ENCODE data around the gene OPN4. TPM values are rescaled to one million over a fixed set of nuclear protein-coding genes. Genes with fewer than 3 reads are reported as not detected.
A peak's percentile ranks its signal among the peaks of the same experiment; 100 is the strongest.

Gene OPN4
- total RNA-seq, 2 donors from 2014 or later = 0.19 to 0.31 TPM

- peak overlapping the region; percentile 59 to 98 for H3K27ac ChIP-seq
- H3K4me3 ChIP-seq = no peak overlapping the region
- H3K9me3 ChIP-seq = no peaks in the 10 kb centered on the region
- no peak for DNase-seq (ENCODE audit: low spot score)
- peaks cover 0 to 58% of the 10 kb centered on the region in 2 donors for H3K4me1 ChIP-seq
- H3K36me3 ChIP-seq = peaks cover 53% of the 10 kb centered on the region
- no peak for TF ChIP-seq CTCF (IDR thresholded peaks at IDR 0.05)
- H3K27me3 ChIP-seq = no peaks in the 10 kb centered on the region
These were observed 35.9 kb downstream of the OPN4 start for GRCh38 chr10:86690231-86690630.

- Histone ChIP-seq H3K9me3 (no peaks in the 10 kb centered on the region), H3K4me3 (no peak overlapping the region), H3K4me1 (peaks cover 0 to 58% of the 10 kb centered on the region in 2 donors), H3K27me3 (no peaks in the 10 kb centered on the region), H3K36me3 (peaks cover 53% of the 10 kb centered on the region), H3K27ac (peak overlapping the region; percentile 59 to 98)
- TF ChIP-seq CTCF (IDR thresholded peaks at IDR 0.05) = no peak
- DNase-seq (ENCODE audit: low spot score) = no peak
These were observed 36.3 kb downstream of the OPN4 start for GRCh38 chr10:86690657-86691084.

- peaks cover 0 to 57% of the 10 kb centered on the region in 2 donors for H3K4me1 ChIP-seq
These were observed 37.1 kb downstream of the OPN4 start for GRCh38 chr10:86691333-86692022.

GRCh38 chr10:86692023-86692514, 37.7 kb downstream of the OPN4 start:
- Histone ChIP-seq H3K27me3 (no peaks in the 10 kb centered on the region), H3K36me3 (peaks cover 41% of the 10 kb centered on the region), H3K9me3 (no peaks in the 10 kb centered on the region), H3K4me1 (peaks cover 0 to 54% of the 10 kb centered on the region in 2 donors), H3K4me3 (no peak overlapping the region), H3K27ac (peak overlapping the region; percentile 59 to 98)
- no peak for TF ChIP-seq CTCF (IDR thresholded peaks at IDR 0.05)
- DNase-seq (ENCODE audit: low spot score) = no peak

More at GRCh38 chr10:86691333-86692022, 37.1 kb downstream of the OPN4 start:
- TF ChIP-seq CTCF (IDR thresholded peaks at IDR 0.05) = no peak
- Histone ChIP-seq H3K27ac (peak overlapping the region; percentile 59 to 98), H3K36me3 (peaks cover 47% of the 10 kb centered on the region), H3K27me3 (no peaks in the 10 kb centered on the region), H3K9me3 (no peaks in the 10 kb centered on the region), H3K4me3 (no peak overlapping the region)
- DNase-seq (ENCODE audit: low spot score) = no peak

- Histone ChIP-seq H3K27me3 (no peaks in the 10 kb centered on the region), H3K4me1 (peaks cover 0 to 48% of the 10 kb centered on the region in 2 donors), H3K9me3 (no peaks in the 10 kb centered on the region), H3K27ac (peak overlapping the region; percentile 59 to 98), H3K36me3 (peaks cover 38% of the 10 kb centered on the region), H3K4me3 (no peak overlapping the region)
- no peak for DNase-seq (ENCODE audit: low spot score)
- no peak for TF ChIP-seq CTCF (IDR thresholded peaks at IDR 0.05)
These were observed 38.3 kb downstream of the OPN4 start for GRCh38 chr10:86692664-86693063.

Data from right atrium auricular region (tissue), 2 donors.